Caco-2 (cell line): ENCODE data around the gene STAC2. TPM values are rescaled to one million over a fixed set of nuclear protein-coding genes. Genes with fewer than 3 reads are reported as not detected.

Source experiments
- BruUV-seq: library from RNA; stranded (reverse); fragments of 400-500 nt; replicated peaks from 2 replicates; lab custom pipeline; 2021; lab: Mats Ljungman, UMichigan
- CTCF ChIA-PET: fragments of 300-600 bp; sonication (Branson Sonifier 250); formaldehyde crosslinking; loops from one replicate; lab custom pipeline; 2022; ENCODE audit warnings: antibody characterized with exemption; lab: Charles Lee
- POLR2A ChIA-PET: fragments of 300-600 bp; sonication (Branson Sonifier 250); formaldehyde crosslinking; loops from one replicate; lab custom pipeline; 2022; ENCODE audit warnings: antibody characterized with exemption; lab: Charles Lee
- DNase-seq, 2 experiments: peaks; one replicate each; pipeline versions ENCODE4 v3.0.0 to v3.0.0-alpha.2; 2020 to 2022
- H3K27me3 ChIP-seq: replicated peaks from 2 replicates; pipeline ENCODE4 v1.6.0; 2011; ENCODE audit warnings: low read length; ENCODE audit not compliant: control insufficient read depth, insufficient read depth
- H3K36me3 ChIP-seq: 2 replicates; pipeline ENCODE4 v1.5.1; 2011; ENCODE audit warnings: low read length; ENCODE audit not compliant: control insufficient read depth, insufficient read depth
- H3K4me1 ChIP-seq: fragments of 250-450 bp; sonication (Bioruptor Pico); 2 replicates; pipeline ENCODE4 v1.5.1; 2020; ENCODE audit warnings: mild to moderate bottlenecking
- H3K4me3 ChIP-seq: 2 replicates; pipeline ENCODE4 v1.5.1; 2011; ENCODE audit warnings: low read depth, mild to moderate bottlenecking, control low read depth, low read length
- H3K9me3 ChIP-seq: fragments of 250-450 bp; sonication (Bioruptor Pico); 2 replicates; pipeline ENCODE4 v1.5.1; 2020; ENCODE audit warnings: mild to moderate bottlenecking, moderate library complexity
- H3K27ac Mint-ChIP-seq: one replicate; pipeline ENCODE4 v1.8.0; 2022; ENCODE audit warnings: mixed read lengths; ENCODE audit not compliant: unreplicated experiment
- H3K27me3 Mint-ChIP-seq: one replicate; pipeline ENCODE4 v1.8.0; 2022; ENCODE audit warnings: mixed read lengths; ENCODE audit not compliant: insufficient read depth, unreplicated experiment
- H3K36me3 Mint-ChIP-seq: one replicate; pipeline ENCODE4 v1.8.0; 2022; ENCODE audit warnings: mild to moderate bottlenecking, mixed read lengths; ENCODE audit not compliant: insufficient read depth, unreplicated experiment
- H3K4me1 Mint-ChIP-seq: one replicate; pipeline ENCODE4 v1.8.0; 2022; ENCODE audit warnings: low read depth, mixed read lengths; ENCODE audit not compliant: unreplicated experiment
- H3K4me3 Mint-ChIP-seq: one replicate; pipeline ENCODE4 v1.8.0; 2022; ENCODE audit warnings: mild to moderate bottlenecking, moderate library complexity, mixed read lengths; ENCODE audit not compliant: unreplicated experiment
- H3K9me3 Mint-ChIP-seq: one replicate; pipeline ENCODE4 v1.8.0; 2022; ENCODE audit warnings: mixed read lengths; ENCODE audit not compliant: unreplicated experiment
- intact Hi-C: fragments of 100-400 bp; cut with micrococcal nuclease; formaldehyde crosslinking; loops from one replicate; pipeline ENCODE4 v1.10.0; 2022; ENCODE audit not compliant: unreplicated experiment
- total RNA-seq: library from RNA; stranded (reverse); gene quantifications from 2 replicates; pipeline ENCODE4 v1.2.3, GENCODE V29; 2022
- TF ChIP-seq, protein P1 (sequence below), 2 experiments: fragments of 200-600 bp in 1 of 2; IDR thresholded peaks; 1 replicate in 1 of 2; 2 replicates in 1 of 2; pipeline versions ENCODE4 v1.5.1 to v1.8.0; 2011 to 2022; ENCODE audit warnings: antibody characterized with exemption in 1 of 2, control low read depth in 1 of 2, inconsistent platforms in 1 of 2, low read depth in 1 of 2, low read length in 1 of 2, mild to moderate bottlenecking in 1 of 2, moderate library complexity in 1 of 2; ENCODE audit not compliant: insufficient read depth in 1 of 2, severe bottlenecking in 1 of 2, unreplicated experiment in 1 of 2

STAC2 gene
- total RNA-seq, 1 experiment from 2014 or later, result 0.09 TPM

DNA sequence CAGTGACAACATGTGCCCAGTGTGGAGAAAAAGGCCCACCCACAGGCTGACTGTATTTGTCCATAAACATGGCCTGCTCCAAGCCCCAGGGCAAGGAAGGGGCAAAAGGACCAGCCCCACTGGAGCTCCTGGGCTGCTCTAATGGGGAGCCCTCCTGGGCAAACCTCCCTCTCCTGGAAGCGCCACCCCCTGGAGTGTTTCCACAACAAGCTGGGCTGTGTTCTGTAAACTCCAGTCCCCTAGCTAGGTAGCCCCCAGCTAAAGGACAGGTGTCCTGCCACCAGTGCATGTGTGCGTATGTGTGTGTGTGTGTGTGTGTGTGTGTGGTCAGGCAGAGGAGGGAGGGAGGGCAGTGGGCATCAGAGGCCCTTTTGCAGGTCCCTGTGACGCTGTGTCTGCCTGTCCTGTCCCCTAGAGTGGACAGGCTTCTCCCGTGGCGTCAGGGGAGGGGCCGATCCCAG is 11.3 kb upstream of the STAC2 start:
- H3K27me3 ChIP-seq, result no peaks in the 10 kb centered on the region
- no peaks in the 10 kb centered on the region for H3K36me3 ChIP-seq
- Mint-ChIP-seq H3K4me1 (no peaks in the 10 kb centered on the region), H3K4me3 (no peak overlapping the region), H3K27me3 (peaks cover 3% of the 10 kb centered on the region), H3K27ac (no peak overlapping the region), H3K36me3 (no peaks in the 10 kb centered on the region), H3K9me3 (no peaks in the 10 kb centered on the region)
- POLR2A ChIA-PET, result no interaction called here
- BruUV-seq, result no TSS peak
- no peaks in the 10 kb centered on the region for H3K9me3 ChIP-seq
- CTCF ChIA-PET, result interaction anchor here (0.9 to 3.9 kb wide), 6 partner anchors 7 to 84 kb away, joined by 3 to 27 read pairs (median 4); partner anchors contain the start of gene STAC2
- intact Hi-C loops, result no loop called here
- TF ChIP-seq, protein P1, sequence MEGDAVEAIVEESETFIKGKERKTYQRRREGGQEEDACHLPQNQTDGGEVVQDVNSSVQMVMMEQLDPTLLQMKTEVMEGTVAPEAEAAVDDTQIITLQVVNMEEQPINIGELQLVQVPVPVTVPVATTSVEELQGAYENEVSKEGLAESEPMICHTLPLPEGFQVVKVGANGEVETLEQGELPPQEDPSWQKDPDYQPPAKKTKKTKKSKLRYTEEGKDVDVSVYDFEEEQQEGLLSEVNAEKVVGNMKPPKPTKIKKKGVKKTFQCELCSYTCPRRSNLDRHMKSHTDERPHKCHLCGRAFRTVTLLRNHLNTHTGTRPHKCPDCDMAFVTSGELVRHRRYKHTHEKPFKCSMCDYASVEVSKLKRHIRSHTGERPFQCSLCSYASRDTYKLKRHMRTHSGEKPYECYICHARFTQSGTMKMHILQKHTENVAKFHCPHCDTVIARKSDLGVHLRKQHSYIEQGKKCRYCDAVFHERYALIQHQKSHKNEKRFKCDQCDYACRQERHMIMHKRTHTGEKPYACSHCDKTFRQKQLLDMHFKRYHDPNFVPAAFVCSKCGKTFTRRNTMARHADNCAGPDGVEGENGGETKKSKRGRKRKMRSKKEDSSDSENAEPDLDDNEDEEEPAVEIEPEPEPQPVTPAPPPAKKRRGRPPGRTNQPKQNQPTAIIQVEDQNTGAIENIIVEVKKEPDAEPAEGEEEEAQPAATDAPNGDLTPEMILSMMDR (IDR thresholded peaks at IDR 0.05; ENCODE audit: insufficient read depth in 1 of 2, low read depth in 1 of 2, low read length in 1 of 2, severe bottlenecking in 1 of 2, unreplicated experiment in 1 of 2), result no peak
- no peak overlapping the region for H3K4me3 ChIP-seq
- H3K4me1 ChIP-seq, result no peaks in the 10 kb centered on the region
- DNase-seq, result no peak

DNA sequence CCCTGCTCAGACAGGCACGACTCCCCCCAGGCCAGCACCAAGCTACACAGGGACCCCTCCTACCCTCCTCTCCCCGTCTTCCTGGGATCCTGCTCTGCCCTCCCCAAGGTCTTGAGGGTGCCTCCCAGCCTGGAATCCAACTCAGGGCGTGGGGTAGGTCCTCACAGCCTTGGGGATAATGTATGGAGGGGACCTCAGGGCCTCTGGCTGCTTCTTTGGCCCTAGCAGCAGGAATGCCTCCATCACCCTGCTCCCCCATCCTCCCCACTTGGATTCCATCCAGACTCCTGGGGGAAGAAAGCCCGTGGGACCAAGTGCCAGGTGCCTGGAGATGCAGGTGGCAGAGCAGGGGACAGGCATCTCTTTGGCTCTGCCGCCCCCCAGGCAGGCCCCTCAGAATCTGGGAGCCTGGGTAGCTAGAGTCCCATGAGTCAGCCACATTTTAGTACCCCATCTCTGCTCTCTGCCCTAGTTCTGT is 10.7 kb upstream of the STAC2 start:
- no peaks in the 10 kb centered on the region for H3K27me3 ChIP-seq
- Mint-ChIP-seq H3K27me3 (peaks cover 3% of the 10 kb centered on the region), H3K36me3 (no peaks in the 10 kb centered on the region), H3K27ac (no peak overlapping the region), H3K4me1 (no peaks in the 10 kb centered on the region), H3K9me3 (no peaks in the 10 kb centered on the region), H3K4me3 (no peak overlapping the region)
- no peaks in the 10 kb centered on the region for H3K4me1 ChIP-seq
- H3K4me3 ChIP-seq, result no peak overlapping the region
- TF ChIP-seq, protein P1 (IDR thresholded peaks at IDR 0.05; ENCODE audit: insufficient read depth in 1 of 2, low read depth in 1 of 2, low read length in 1 of 2, severe bottlenecking in 1 of 2, unreplicated experiment in 1 of 2), result no peak
- ChIA-PET POLR2A (no interaction called here), CTCF (interaction anchor here (0.6 to 3.9 kb wide), 12 partner anchors 8 to 308 kb away, joined by 3 to 27 read pairs (median 5); partner anchors contain the start of genes RPL19 and STAC2)
- no peak for DNase-seq
- BruUV-seq, result no TSS peak
- H3K9me3 ChIP-seq, result no peaks in the 10 kb centered on the region
- intact Hi-C loops, result no loop called here
- H3K36me3 ChIP-seq, result no peaks in the 10 kb centered on the region

DNA sequence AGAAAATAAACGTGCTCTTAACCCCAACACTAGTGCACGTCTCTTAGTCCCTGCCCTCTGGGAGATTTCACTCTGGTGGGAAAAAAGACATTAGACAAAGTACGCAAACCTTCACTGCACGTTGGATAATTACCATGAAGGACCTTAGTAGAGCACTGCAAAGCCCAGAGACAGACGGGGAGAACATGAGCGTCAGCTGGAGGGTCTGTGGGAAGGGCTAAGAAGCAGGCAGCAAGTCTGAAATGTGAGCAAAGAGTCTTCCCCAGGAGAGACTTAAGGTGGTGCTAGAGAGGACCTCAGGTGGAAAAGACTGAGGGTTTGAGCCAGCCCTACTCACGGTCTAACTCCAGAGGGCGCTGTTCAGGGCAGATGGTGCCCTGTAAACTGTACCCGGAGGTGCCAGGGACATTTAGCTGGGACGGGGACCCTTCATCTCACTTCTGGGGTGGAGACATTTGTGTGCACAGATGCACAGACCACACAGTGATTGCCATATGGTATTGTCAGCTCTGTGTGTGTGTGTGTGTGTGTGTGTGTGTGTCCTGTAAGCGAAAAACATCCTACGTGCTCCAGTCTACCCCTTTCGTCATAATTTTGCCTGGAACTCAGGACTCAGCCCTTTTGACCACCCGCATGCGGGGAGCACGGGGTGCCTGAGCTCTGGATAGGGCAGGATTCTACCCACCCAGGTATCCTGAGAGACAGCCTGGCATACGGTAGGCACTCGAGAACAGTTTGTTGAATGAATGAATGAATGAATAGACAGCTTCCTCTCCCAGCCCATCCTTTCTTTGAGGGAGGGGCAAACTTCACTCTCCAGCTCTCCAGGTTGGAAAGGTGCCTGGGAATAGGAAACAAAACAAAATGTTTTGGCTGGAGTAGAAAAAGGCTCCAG is 10.1 kb upstream of the STAC2 start:
- Histone ChIP-seq H3K36me3 (no peaks in the 10 kb centered on the region), H3K9me3 (no peaks in the 10 kb centered on the region), H3K4me3 (no peak overlapping the region), H3K4me1 (no peaks in the 10 kb centered on the region), H3K27me3 (no peaks in the 10 kb centered on the region)
- Mint-ChIP-seq H3K27me3 (peaks cover 3% of the 10 kb centered on the region), H3K27ac (no peak overlapping the region), H3K4me3 (no peak overlapping the region), H3K36me3 (no peaks in the 10 kb centered on the region), H3K4me1 (no peaks in the 10 kb centered on the region), H3K9me3 (no peaks in the 10 kb centered on the region)
- CTCF ChIA-PET, result interaction anchor here (0.6 to 3.9 kb wide), 14 partner anchors 9 to 307 kb away, joined by 3 to 27 read pairs (median 5); partner anchors contain the start of genes RPL19 and STAC2
- BruUV-seq, result no TSS peak
- intact Hi-C loops, result loop anchor here (1.0 kb wide), 1 partner anchor 8 kb away; no protein-coding TSS in a partner anchor
- TF ChIP-seq, protein P1 (IDR thresholded peaks at IDR 0.05; ENCODE audit: insufficient read depth in 1 of 2, low read depth in 1 of 2, low read length in 1 of 2, severe bottlenecking in 1 of 2, unreplicated experiment in 1 of 2), result peak; percentile 76 to 89
- POLR2A ChIA-PET, result no interaction called here
- peak; percentile 61 to 63 for DNase-seq
